Small intestine (tissue), 7 donors: Measurements from ENCODE around the gene RBM10. TPM values are rescaled to one million over a fixed set of nuclear protein-coding genes. Genes with fewer than 3 reads are reported as not detected.

Experiments used
- DNase-seq, 2 donors: peaks; one replicate each; pipeline versions ENCODE4 v3.0.0 to v3.0.0-alpha.2; 2013
- FAIRE-seq: peaks from 2 replicates; lab custom pipeline; 2012; peaks lifted over from hg19 to GRCh38; lab: Jason Lieb, UNC
- H3K27ac ChIP-seq, 3 donors: one replicate each; pipeline ENCODE4 v1.5.1; 2013; ENCODE audit warnings: low read length in 2 of 3, mild to moderate bottlenecking in 2 of 3, control low read depth in 1 of 3, inconsistent platforms in 1 of 3, low read depth in 1 of 3, moderate library complexity in 1 of 3
- H3K27me3 ChIP-seq, 3 donors: one replicate each; pipeline ENCODE4 v1.6.1; 2013; ENCODE audit warnings: low read length in 3 of 3, inconsistent platforms in 1 of 3; ENCODE audit not compliant: control insufficient read depth in 3 of 3, insufficient read depth in 3 of 3
- H3K36me3 ChIP-seq, 3 donors: one replicate each; pipeline ENCODE4 v1.6.1; 2013; ENCODE audit warnings: low read length in 3 of 3, inconsistent platforms in 1 of 3, low read depth in 1 of 3, mild to moderate bottlenecking in 1 of 3, moderate library complexity in 1 of 3; ENCODE audit not compliant: control insufficient read depth in 3 of 3, insufficient read depth in 2 of 3
- H3K4me1 ChIP-seq, 3 donors: one replicate each; pipeline ENCODE4 v1.6.1; 2013; ENCODE audit warnings: low read length in 2 of 3, inconsistent platforms in 1 of 3, low read depth in 1 of 3, mild to moderate bottlenecking in 1 of 3, moderate library complexity in 1 of 3; ENCODE audit not compliant: control insufficient read depth in 3 of 3, insufficient read depth in 2 of 3
- H3K4me3 ChIP-seq, 3 donors: one replicate each; pipeline ENCODE4 v1.5.1; 2013; ENCODE audit warnings: low read length in 3 of 3, control low read depth in 1 of 3, inconsistent platforms in 1 of 3, low read depth in 1 of 3, mild to moderate bottlenecking in 1 of 3, moderate library complexity in 1 of 3
- H3K9me3 ChIP-seq, 2 donors: one replicate each; pipeline ENCODE4 v1.6.1; 2013; ENCODE audit warnings: low read depth in 1 of 2, low read length in 1 of 2; ENCODE audit not compliant: control insufficient read depth in 2 of 2, insufficient read depth in 1 of 2
- WGBS, 3 donors: extraction: QIAGEN DNeasy Blood & Tissue Kit; methylation state at CpG; one replicate each; pipeline ENCODE4 v1.1.7; 2013; 5-methylcytosine and 5-hydroxymethylcytosine counted together
- polyA plus RNA-seq, 4 donors: library from polyadenylated mRNA; stranded (reverse) in 3 of 4; unstranded in 1 of 4; fragments of 200-250 nt in 3 of 4; fragments of 120-200 nt in 1 of 4; gene quantifications; one replicate each; pipeline versions ENCODE4 v1.2.1 to v1.2.3, GENCODE V29; 2013
- donor health status: healthy with polysubstance abuse.
- donor health status: control.
- donor health status: control.
- donor health status: Bipolar disorder and iron deficiency.
- donor health status: healthy.

The RBM10 gene
- polyA plus RNA-seq, 4 donors: 27.8 to 41.2 (median 35.7) TPM

DNA sequence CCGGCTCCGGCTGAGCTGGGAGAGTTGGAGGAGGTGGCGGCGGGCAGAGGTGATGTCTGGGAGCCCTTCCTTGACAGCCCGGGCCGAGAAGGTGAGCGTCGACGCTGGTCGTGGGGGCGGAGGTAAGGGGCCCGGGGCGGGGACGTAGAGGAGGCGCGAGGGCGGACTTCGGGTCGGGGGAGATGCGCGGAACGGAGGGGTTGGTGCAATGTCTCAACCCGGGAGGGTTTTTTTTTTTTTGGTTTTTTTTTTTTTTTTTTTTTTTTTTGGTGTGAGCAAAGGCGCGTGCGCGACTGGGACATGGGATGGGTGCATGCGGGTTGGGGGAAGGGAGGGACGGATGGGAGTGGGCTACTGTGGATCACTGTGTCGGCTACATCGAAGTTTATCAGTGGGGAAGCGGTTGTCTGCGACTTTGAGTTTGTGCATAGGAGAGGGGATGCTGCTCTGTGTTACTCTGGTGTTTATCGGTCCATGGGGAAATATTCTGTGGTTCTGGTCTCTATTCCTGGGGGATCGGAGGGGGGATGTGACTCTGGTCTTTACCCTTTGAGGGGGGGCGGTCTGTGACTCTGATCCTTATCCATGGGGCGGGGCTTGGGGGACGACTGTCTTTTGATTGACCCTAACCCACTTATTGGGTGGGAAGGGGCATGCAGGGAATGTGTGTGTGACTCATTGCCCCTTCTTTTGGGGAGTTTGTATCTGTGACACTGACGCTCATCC lies 537 bp downstream of the RBM10 start:
- H3K9me3 ChIP-seq: peaks cover 0 to 3% of the 10 kb centered on the region in 2 donors
- peak overlapping the region; percentile 39 to 99 (median 98) for H3K27ac ChIP-seq
- H3K4me1 ChIP-seq: peaks cover 3 to 5% (median 3%) of the 10 kb centered on the region in 3 donors
- 1 to 46% (median 13%) methylated on average over 28 to 39 of the region's 39 CpGs for WGBS, 3 donors
- H3K36me3 ChIP-seq: peaks cover 0 to 29% (median 0%) of the 10 kb centered on the region in 3 donors
- peak overlapping the region; percentile 50 to 92 (median 54) for H3K4me3 ChIP-seq
- no peak for FAIRE-seq
- no peak for DNase-seq
- H3K27me3 ChIP-seq: no peaks in the 10 kb centered on the region

DNA sequence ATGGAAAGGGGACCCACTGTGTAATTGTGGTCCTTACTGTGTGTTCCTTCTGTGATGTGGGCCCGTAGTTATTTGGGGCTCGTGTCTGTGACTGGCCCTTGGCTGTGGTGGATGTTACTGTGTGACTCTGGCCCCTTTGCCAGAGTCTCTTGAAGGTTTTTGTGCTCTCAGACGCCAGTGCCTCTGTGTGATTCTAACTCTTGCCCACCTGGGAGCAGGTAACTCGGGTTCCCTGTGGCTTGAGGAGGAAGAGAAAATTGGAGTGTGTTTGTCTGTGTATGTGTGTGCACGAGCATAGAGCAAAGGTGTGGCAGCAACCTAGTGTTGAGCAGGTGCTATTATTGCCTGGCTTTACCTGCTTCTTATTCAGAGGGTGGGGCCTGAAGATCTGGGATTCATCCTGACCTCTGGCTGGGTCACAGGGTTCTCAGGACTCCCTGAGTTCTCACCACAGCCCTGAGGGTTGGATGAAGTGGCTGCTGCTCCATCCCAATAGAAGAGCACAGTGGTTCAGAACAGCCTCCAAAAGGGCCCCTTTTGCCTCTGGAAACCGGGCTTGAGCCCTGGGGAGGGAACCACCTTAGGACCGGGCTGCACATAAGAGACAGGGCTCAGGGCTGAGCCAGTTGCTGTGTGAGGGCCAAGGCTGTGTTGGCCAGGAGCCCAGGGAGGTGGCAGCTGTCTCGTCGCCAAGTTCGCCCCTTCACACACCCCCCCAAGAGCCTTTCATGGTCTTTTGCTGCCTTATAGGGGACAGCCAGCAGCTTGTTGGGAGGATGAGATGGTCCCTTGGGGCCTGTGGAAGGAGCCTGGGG lies 1.3 kb downstream of the RBM10 start:
- FAIRE-seq (no peak), DNase-seq (peak; percentile 41 to 64)
- H3K9me3 ChIP-seq: peaks cover 0 to 3% of the 10 kb centered on the region in 2 donors
- H3K36me3 ChIP-seq: peaks cover 0 to 27% (median 0%) of the 10 kb centered on the region in 3 donors
- peak overlapping the region; percentile 41 to 92 (median 50) for H3K4me3 ChIP-seq
- H3K27me3 ChIP-seq: no peaks in the 10 kb centered on the region
- 0 to 20% (median 8%) methylated on average over 7 to 10 of the region's 10 CpGs for WGBS, 3 donors
- peak overlapping the region in 2 of 3 donors; percentile 98 to 99 for H3K27ac ChIP-seq
- peaks cover 3 to 5% (median 3%) of the 10 kb centered on the region in 3 donors for H3K4me1 ChIP-seq

DNA sequence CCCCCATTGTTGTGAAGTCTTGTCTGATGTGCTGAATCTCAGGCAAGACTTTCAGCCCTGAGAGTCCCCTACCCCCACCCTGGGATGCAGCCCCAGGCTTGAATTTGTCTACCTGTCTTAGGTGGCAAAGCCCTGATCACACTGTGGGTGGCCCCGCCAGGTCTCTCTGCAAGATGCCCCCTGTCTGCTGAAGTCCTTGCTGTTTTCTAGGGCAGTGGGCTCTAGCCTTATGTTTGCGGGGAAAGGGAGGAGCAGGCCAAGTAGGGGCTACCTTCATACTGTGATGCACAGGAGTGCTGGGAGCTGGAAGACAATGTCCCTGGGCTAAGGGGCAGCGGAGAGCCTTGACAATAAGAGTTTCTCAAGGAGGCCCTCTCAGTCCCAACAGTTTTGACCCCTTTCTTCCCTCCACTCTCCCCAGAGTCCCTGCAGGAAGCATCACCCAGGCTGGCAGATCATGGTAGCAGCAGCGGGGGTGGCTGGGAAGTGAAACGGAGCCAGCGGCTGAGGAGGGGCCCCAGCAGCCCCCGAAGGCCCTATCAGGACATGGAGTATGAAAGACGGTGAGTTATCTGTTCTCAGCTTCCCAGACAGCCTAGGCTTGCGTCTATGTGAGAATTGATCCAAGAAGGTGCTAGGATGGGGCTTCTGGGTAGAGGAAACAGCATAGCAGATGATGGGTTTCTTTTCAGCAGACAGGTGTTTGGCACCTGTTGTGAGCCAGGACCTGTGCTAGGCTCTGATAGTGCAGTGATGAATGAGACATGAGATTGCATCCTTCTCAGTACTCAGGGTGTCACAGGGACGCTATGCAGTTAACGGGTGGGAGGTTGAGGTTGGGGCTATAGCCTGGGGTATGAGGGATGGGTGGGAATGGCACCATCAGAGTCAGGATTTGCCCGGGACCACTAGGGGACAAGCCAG lies 2.2 kb downstream of the RBM10 start:
- H3K27ac ChIP-seq: peak overlapping the region in 1 of 3 donors; percentile 10
- H3K27me3 ChIP-seq: no peaks in the 10 kb centered on the region
- H3K36me3 ChIP-seq: peaks cover 0 to 25% (median 0%) of the 10 kb centered on the region in 3 donors
- no peak for DNase-seq
- WGBS, 3 donors: 73 to 83% (median 75%) methylated on average over 9 to 12 of the region's 12 CpGs
- peaks cover 3 to 5% (median 3%) of the 10 kb centered on the region in 3 donors for H3K4me1 ChIP-seq
- no peak for FAIRE-seq
- peak overlapping the region in 2 of 3 donors; percentile 27 to 92 for H3K4me3 ChIP-seq
- H3K9me3 ChIP-seq: peaks cover 0 to 3% of the 10 kb centered on the region in 2 donors

DNA sequence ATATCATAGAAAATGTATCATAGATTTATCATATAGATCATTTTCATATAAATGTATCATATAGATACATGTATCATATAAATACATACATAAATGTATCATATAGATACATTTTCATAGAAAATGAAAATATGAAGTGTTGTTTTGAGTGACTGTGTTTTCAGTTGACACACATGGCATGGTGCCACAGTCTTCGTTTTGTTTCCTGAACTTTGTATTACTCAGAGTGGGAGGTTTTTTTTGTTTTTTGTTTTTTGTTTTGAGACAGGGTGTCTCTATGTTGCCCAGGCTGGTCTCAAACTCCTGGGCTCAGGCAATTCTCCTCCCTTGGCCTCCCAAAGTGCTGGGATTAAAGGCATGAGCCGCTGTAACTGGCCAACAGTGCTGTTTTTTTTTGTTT lies 3.9 kb downstream of the RBM10 start:
- H3K4me3 ChIP-seq: no peak overlapping the region
- peaks cover 0 to 3% of the 10 kb centered on the region in 2 donors for H3K9me3 ChIP-seq
- peaks cover 0 to 3% (median 3%) of the 10 kb centered on the region in 3 donors for H3K4me1 ChIP-seq
- peaks cover 0 to 27% (median 0%) of the 10 kb centered on the region in 3 donors for H3K36me3 ChIP-seq
- DNase-seq (no peak), FAIRE-seq (no peak)
- no peak overlapping the region for H3K27ac ChIP-seq
- 50 to 62% (median 51%) methylated on average over 2 of the region's 2 CpGs for WGBS, 3 donors
- H3K27me3 ChIP-seq: no peaks in the 10 kb centered on the region

DNA sequence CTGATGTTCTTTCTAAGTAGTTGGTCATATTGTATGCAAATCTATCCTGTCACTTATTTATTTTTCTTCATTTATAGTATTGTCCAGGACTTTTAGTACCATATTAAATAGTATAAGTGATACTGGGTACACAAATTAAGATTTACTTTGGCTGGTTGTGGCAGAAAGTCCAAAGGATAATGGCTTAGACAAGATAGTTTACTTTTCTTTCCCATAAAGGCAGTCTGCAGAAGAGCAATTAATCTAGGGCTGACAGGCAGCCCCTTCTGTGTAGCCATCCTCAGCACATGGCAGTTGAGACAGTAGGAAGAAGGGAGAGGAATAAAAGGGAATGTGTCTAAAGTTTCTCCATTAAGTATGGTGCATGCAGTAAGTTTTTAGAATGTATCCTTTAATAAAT lies 6.4 kb downstream of the RBM10 start:
- no peak for FAIRE-seq
- DNase-seq: no peak
- H3K27ac ChIP-seq: no peak overlapping the region
- H3K4me3 ChIP-seq: no peak overlapping the region
- peaks cover 0 to 3% of the 10 kb centered on the region in 2 donors for H3K9me3 ChIP-seq
- H3K27me3 ChIP-seq: no peaks in the 10 kb centered on the region
- peaks cover 0 to 3% (median 3%) of the 10 kb centered on the region in 3 donors for H3K4me1 ChIP-seq
- H3K36me3 ChIP-seq: peaks cover 0 to 34% (median 0%) of the 10 kb centered on the region in 3 donors

DNA sequence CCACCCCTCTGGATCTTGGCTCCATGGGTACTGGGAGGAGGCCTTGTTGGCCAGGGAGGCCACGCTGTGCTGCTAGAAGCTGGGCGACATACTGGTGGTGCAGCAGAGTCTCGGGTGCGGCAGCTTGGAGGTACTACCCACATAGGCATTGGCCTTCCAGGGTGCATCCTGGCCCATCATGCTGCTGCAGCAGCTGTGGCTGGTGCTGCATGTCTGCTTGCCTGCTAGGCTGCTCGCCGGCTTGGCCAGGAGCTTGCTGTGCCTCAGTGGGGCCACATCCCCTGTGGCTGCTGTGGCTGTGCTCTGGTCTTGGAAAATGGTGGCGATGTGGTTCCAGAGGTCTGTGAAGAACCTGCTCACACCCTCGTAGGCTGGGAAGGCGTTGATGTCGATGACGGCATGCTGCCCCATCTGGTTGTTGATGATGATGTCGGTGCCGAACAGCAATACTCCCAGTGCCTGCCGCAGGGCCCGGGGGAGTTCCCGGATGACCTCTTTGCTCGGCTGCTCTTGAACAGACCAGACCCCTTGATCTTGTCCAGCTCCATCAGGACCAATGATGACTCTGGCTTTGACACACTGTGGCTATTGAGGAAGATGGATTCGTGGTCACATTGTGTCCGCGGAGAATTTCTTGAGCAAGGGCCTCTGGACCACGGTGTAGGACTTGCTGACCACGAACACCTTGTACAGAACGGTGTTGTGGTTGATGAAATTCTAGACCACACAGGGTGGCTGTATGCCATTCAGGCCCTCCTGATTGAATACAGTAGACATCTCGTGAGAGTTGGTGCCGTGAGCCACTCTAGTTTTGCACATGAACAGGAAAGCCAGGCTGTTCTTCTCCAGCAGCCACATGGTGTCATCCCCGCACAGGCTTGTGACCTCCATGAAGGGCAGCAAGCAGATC lies 11.8 kb downstream of the RBM10 start:
- 88 to 93% (median 92%) methylated on average over 19 to 26 of the region's 26 CpGs for WGBS, 3 donors
- H3K36me3 ChIP-seq: peaks cover 0 to 41% (median 0%) of the 10 kb centered on the region in 3 donors
- H3K4me1 ChIP-seq: no peaks in the 10 kb centered on the region
- no peaks in the 10 kb centered on the region for H3K9me3 ChIP-seq
- H3K27ac ChIP-seq: no peak overlapping the region
- no peak for DNase-seq
- no peak for FAIRE-seq
- no peaks in the 10 kb centered on the region for H3K27me3 ChIP-seq
- H3K4me3 ChIP-seq: no peak overlapping the region

DNA sequence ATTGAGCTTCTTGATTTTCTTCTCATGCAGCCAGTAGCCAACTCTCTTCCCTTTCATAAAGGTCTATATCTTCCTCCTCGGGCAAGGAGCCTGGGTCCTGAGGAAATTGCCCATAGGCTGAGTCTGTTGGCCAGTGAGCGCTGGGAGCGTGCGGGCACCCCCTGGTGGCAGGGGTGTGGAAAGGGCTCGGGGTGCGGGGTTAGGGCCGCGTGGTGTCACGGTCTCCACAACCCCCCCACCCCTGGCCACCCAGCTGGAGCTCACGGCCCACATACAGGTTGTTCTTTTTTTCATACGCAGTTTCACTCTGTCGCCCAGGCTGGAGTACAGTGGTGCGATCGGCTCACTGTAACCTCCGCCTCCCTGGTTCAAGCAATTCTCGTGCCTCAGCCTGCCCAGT lies 13.1 kb downstream of the RBM10 start:
- Histone ChIP-seq H3K27me3 (no peaks in the 10 kb centered on the region), H3K36me3 (peaks cover 0 to 36% (median 0%) of the 10 kb centered on the region in 3 donors), H3K4me3 (no peak overlapping the region), H3K4me1 (no peaks in the 10 kb centered on the region), H3K9me3 (no peaks in the 10 kb centered on the region), H3K27ac (no peak overlapping the region)
- DNase-seq: no peak
- no peak for FAIRE-seq
- WGBS, 3 donors: 96 to 98% (median 97%) methylated on average over 8 to 16 of the region's 16 CpGs
